ENCODE data around the gene DAZAP1. TPM values are rescaled to one million over a fixed set of nuclear protein-coding genes. Genes with fewer than 3 reads are reported as not detected.
A peak's percentile ranks its signal among the peaks of the same experiment; 100 is the strongest.

Gene DAZAP1
- total RNA-seq, 1 experiment from 2014 or later: 229 TPM

DNA sequence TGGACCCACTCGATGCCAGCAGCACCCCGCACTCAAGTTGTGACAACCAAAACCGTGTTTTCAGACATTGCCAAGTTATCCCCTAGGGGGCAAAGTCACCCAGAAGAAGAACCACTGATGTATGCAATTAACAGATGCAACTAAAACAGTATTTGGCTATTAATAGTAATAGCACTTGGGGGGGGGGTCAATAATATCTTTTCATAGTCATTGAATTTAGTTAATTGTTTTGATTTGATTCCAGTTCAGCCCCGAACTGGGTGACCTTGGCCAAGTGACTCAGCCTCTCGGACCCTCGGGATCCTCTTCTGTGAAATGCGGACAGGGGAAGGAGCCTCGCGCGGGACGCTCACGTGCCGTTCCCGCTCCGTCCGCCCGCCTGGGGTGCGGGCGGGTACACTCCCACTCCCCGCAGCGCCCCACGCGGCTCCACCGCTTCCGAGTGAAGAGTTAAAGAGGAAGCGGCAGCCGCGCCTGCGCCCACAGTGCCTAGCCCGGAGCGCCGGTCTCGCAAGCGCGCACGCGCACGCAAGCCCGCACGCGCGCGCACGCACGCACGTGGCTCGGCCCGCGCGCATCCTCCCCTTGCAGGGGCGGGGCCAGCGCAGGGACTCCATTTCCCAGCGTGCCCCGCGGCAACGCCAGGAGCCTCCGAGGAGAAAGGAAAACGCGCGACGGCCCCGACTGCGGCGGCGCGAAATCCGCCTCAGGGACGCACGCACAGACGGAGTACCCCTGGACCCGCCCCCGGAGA, 435 bp upstream of the DAZAP1 start:
- peak; percentile 99 for DNase-seq (ENCODE audit: low spot score)
- ChIA-PET POLR2A (ENCODE audit: low non-redundant PET) (no interaction called here), CTCF (no interaction called here)
- TF ChIP-seq EZH2 (IDR thresholded peaks at IDR 0.05; ENCODE audit: borderline replicate concordance, low read depth, low read length, poor library complexity, severe bottlenecking): no peak
- TF ChIP-seq, protein P1, sequence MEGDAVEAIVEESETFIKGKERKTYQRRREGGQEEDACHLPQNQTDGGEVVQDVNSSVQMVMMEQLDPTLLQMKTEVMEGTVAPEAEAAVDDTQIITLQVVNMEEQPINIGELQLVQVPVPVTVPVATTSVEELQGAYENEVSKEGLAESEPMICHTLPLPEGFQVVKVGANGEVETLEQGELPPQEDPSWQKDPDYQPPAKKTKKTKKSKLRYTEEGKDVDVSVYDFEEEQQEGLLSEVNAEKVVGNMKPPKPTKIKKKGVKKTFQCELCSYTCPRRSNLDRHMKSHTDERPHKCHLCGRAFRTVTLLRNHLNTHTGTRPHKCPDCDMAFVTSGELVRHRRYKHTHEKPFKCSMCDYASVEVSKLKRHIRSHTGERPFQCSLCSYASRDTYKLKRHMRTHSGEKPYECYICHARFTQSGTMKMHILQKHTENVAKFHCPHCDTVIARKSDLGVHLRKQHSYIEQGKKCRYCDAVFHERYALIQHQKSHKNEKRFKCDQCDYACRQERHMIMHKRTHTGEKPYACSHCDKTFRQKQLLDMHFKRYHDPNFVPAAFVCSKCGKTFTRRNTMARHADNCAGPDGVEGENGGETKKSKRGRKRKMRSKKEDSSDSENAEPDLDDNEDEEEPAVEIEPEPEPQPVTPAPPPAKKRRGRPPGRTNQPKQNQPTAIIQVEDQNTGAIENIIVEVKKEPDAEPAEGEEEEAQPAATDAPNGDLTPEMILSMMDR (conservative IDR thresholded peaks at IDR 0.05; ENCODE audit: low read depth, low read length): peak; percentile 53
- H3K36me3 ChIP-seq (ENCODE audit: insufficient read depth, low read length, poor library complexity, severe bottlenecking): peaks cover 14% of the 10 kb centered on the region
- peak overlapping the region; percentile 46 for H3K4me3 ChIP-seq (ENCODE audit: low read depth, low read length, poor library complexity, severe bottlenecking)
- H3K27ac ChIP-seq (ENCODE audit: low read depth, low read length, poor library complexity, severe bottlenecking): peak overlapping the region; percentile 66
- no peaks in the 10 kb centered on the region for H3K27me3 ChIP-seq (replicated peaks; ENCODE audit: insufficient read depth, low read depth, low read length, poor library complexity)
- intact Hi-C loops (cut with micrococcal nuclease; ENCODE audit: unreplicated experiment): no loop called here
- H3K9me3 ChIP-seq (ENCODE audit: low read depth, low read length, poor library complexity, severe bottlenecking): no peaks in the 10 kb centered on the region
- H3K4me1 ChIP-seq (ENCODE audit: insufficient read depth, low read length, poor library complexity, severe bottlenecking): peaks cover 22% of the 10 kb centered on the region
- no TSS peak for BruUV-seq (replicated peaks)

DNA sequence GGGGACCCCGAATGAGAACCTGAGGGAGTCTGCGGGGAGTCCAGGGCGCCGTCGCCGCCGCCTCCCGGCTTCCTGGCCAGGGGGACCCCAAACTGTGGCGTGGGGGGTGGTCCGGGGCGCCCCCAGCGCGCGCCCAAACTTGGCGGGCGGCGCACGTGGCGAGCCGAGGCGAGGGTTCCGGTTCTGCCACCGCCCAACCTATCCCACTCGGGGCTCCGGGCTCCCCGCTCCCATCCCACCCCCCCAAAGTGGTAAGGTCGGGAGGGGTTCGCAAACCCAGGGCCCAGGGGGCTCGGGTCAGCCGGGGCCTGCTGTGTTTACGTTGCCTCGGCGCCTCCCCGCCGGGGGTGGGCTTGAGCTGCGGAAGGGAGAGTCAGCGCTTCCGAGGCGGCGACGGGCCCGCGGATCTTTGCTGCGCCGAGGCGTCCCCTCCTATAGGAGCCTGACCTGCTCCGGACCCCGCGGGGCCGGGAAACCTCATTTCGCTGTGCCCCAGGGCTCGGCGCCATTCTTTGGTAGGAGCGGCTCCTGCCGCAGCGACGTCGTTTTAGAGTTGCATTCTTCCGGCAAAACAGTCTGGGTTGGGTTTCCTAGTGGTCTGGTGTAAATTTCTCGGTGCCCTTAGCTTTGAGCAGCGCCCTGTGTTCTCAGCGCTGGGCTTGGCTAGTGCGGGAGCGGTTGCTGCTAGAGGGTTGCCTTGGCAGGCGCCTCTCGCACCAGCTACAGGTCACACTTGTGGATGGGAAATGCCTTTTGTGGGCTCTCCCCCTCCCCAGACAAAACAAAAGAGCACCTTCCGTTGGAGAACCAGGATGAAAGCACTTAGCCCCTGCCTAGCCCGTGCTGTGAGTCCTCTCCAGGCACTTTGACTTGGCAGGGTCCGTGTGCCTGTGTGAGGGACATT, 1.2 kb downstream of the DAZAP1 start:
- peaks cover 29% of the 10 kb centered on the region for H3K36me3 ChIP-seq (ENCODE audit: insufficient read depth, low read length, poor library complexity, severe bottlenecking)
- peak overlapping the region; percentile 97 for H3K4me3 ChIP-seq (ENCODE audit: low read depth, low read length, poor library complexity, severe bottlenecking)
- CTCF ChIA-PET: interaction anchor here (0.6 kb wide), 1 partner anchor 456 kb away, joined by 8 read pairs; no protein-coding TSS in a partner anchor
- peaks cover 22% of the 10 kb centered on the region for H3K4me1 ChIP-seq (ENCODE audit: insufficient read depth, low read length, poor library complexity, severe bottlenecking)
- H3K27ac ChIP-seq (ENCODE audit: low read depth, low read length, poor library complexity, severe bottlenecking): peak overlapping the region; percentile 98
- BruUV-seq (replicated peaks): TSS peak; percentile 37
- POLR2A ChIA-PET (ENCODE audit: low non-redundant PET): interaction anchor here (0.7 to 0.9 kb wide), 2 partner anchors 28 to 135 kb away, joined by 3 to 13 read pairs; no protein-coding TSS in a partner anchor
- DNase-seq (ENCODE audit: low spot score): peak; percentile 52
- no peak for TF ChIP-seq EZH2 (IDR thresholded peaks at IDR 0.05; ENCODE audit: borderline replicate concordance, low read depth, low read length, poor library complexity, severe bottlenecking)
- TF ChIP-seq, protein P1 (conservative IDR thresholded peaks at IDR 0.05; ENCODE audit: low read depth, low read length): no peak
- no peaks in the 10 kb centered on the region for H3K9me3 ChIP-seq (ENCODE audit: low read depth, low read length, poor library complexity, severe bottlenecking)
- no peaks in the 10 kb centered on the region for H3K27me3 ChIP-seq (replicated peaks; ENCODE audit: insufficient read depth, low read depth, low read length, poor library complexity)
- intact Hi-C loops (cut with micrococcal nuclease; ENCODE audit: unreplicated experiment): no loop called here

DNA sequence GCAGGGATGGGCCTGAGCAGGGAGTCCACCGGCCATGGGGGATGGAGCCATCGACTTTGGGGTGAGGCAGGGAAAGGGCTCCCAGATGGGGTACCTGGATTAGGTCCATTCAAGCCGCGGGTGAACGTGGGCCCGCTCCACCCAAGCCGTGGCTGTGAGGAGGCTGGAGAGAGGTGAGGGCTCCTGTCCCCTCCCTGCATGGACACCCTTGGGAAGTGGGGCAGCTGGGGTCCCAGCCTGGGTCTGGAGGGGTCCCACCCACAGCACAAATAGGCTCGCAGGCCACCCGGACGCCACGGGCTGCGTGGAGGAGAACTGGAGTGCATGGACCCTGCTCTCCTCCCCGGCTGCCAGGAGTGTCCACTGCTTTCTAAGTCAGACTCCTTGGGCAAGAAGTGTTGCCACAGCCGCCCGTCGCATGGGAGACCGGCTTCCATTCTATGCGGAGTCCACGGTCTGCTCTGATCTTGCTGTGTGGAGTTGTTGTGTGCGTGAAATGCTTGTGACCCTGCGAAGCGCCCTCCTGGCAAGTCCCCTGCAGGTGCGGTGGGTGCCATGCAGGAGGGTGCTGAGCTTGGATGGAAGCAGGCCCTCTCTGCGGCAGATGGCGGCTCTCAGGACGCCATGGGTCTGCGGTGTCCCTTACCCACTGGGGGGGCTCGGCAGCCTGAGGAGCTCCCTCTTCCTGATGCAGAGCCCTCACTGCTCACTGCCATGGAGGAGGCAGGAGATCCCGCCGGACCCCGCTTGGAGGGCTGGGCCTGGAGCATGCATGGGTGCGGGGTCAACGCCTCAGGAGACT, 2.0 kb downstream of the DAZAP1 start:
- Histone ChIP-seq H3K4me1 (ENCODE audit: insufficient read depth, low read length, poor library complexity, severe bottlenecking) (peaks cover 22% of the 10 kb centered on the region), H3K27me3 (replicated peaks; ENCODE audit: insufficient read depth, low read depth, low read length, poor library complexity) (no peaks in the 10 kb centered on the region), H3K9me3 (ENCODE audit: low read depth, low read length, poor library complexity, severe bottlenecking) (no peaks in the 10 kb centered on the region), H3K27ac (ENCODE audit: low read depth, low read length, poor library complexity, severe bottlenecking) (peak overlapping the region; percentile 98), H3K4me3 (ENCODE audit: low read depth, low read length, poor library complexity, severe bottlenecking) (peak overlapping the region; percentile 97), H3K36me3 (ENCODE audit: insufficient read depth, low read length, poor library complexity, severe bottlenecking) (peaks cover 29% of the 10 kb centered on the region)
- no peak for DNase-seq (ENCODE audit: low spot score)
- no TSS peak for BruUV-seq (replicated peaks)
- TF ChIP-seq, protein P1 (conservative IDR thresholded peaks at IDR 0.05; ENCODE audit: low read depth, low read length): no peak
- TF ChIP-seq EZH2 (IDR thresholded peaks at IDR 0.05; ENCODE audit: borderline replicate concordance, low read depth, low read length, poor library complexity, severe bottlenecking): no peak
- intact Hi-C loops (cut with micrococcal nuclease; ENCODE audit: unreplicated experiment): no loop called here
- ChIA-PET CTCF (no interaction called here), POLR2A (ENCODE audit: low non-redundant PET) (interaction anchor here (0.7 kb wide), 1 partner anchor 136 kb away, joined by 3 read pairs; no protein-coding TSS in a partner anchor)
